Prostate gland (tissue), 2 donors: ENCODE results near the gene AGPAT2.

Experiments used
- POLR2A ChIP-seq: fragments of 450-650 bp; IDR thresholded peaks from one replicate; pipeline ENCODE4 v1.6.1; 2016; ENCODE audit warnings: antibody characterized with exemption, mild to moderate bottlenecking
- TF ChIP-seq, protein P1 (sequence below), 4 experiments: fragments of 200-600 bp in 2 of 4; fragments of 450-650 bp in 2 of 4; sonication (generic) in 2 of 4; IDR thresholded peaks; 1 replicate in 3 of 4; 2 replicates in 1 of 4; pipeline ENCODE4 v1.5.1; 2016 to 2019; ENCODE audit warnings: antibody characterized with exemption in 4 of 4, mild to moderate bottlenecking in 2 of 4, moderate library complexity in 2 of 4

DNA sequence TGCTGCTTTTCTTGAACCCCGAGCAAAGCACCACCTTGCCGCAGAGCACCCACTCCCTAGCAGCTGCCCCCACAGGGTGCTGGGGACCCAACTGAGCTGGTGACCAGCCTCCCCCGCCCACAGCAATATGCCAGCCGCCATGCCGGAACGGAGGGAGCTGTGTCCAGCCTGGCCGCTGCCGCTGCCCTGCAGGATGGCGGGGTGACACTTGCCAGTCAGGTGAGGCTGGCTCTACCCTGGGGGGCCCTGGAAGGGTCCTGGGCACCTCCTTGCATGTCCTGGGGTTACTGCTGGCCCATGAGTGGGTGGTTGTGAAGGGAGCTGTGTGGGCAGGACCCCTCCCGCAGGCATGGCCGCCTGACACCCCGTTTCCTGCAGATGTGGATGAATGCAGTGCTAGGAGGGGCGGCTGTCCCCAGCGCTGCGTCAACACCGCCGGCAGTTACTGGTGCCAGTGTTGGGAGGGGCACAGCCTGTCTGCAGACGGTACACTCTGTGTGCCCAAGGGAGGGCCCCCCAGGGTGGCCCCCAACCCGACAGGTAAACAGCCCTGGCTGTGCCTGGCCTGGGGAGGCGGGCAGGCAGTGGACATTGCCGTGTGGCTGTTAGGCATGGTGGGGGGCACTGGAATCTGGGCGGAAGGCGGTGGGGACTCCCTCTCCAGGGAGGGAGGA lies 17.3 kb downstream of the AGPAT2 start:
- no peak for TF ChIP-seq POLR2A
- TF ChIP-seq, protein P1, sequence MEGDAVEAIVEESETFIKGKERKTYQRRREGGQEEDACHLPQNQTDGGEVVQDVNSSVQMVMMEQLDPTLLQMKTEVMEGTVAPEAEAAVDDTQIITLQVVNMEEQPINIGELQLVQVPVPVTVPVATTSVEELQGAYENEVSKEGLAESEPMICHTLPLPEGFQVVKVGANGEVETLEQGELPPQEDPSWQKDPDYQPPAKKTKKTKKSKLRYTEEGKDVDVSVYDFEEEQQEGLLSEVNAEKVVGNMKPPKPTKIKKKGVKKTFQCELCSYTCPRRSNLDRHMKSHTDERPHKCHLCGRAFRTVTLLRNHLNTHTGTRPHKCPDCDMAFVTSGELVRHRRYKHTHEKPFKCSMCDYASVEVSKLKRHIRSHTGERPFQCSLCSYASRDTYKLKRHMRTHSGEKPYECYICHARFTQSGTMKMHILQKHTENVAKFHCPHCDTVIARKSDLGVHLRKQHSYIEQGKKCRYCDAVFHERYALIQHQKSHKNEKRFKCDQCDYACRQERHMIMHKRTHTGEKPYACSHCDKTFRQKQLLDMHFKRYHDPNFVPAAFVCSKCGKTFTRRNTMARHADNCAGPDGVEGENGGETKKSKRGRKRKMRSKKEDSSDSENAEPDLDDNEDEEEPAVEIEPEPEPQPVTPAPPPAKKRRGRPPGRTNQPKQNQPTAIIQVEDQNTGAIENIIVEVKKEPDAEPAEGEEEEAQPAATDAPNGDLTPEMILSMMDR (IDR thresholded peaks at IDR 0.05), result no peak
